HG03135 (cell line): ENCODE data around the gene NUDCD3.
"Not testable (repeated sequence)": the region's sequence is repeated elsewhere in the genome, so short reads cannot be mapped to it uniquely, and the experiment has no call there.

ENCODE experiments used
- ATAC-seq: cut with Tn5 transposase; IDR thresholded peaks from one replicate; pipeline ENCODE4 v1.9.1; 2021; ENCODE audit warnings: mild to moderate bottlenecking, moderate library complexity; ENCODE audit not compliant: unreplicated experiment

The NUDCD3 gene

GRCh38 chr7:44449584-44449928, 40.9 kb downstream of the NUDCD3 start:
- no peak for ATAC-seq

- ATAC-seq = no peak
Observed at GRCh38 chr7:44448922-44449583, 41.4 kb downstream of the NUDCD3 start.

- ATAC-seq = no peak
Observed at GRCh38 chr7:44447874-44448425, 42.5 kb downstream of the NUDCD3 start.

GRCh38 chr7:44445986-44446671, 44.3 kb downstream of the NUDCD3 start:
- ATAC-seq = no peak

- no peak for ATAC-seq
Observed at GRCh38 chr7:44441079-44441478, 49.4 kb downstream of the NUDCD3 start.

GRCh38 chr7:44440577-44441078, 49.8 kb downstream of the NUDCD3 start:
- no peak for ATAC-seq

- ATAC-seq = no peak
Observed at GRCh38 chr7:44439926-44440325, 50.5 kb downstream of the NUDCD3 start.

- no peak for ATAC-seq
Observed at GRCh38 chr7:44438816-44439215, 51.6 kb downstream of the NUDCD3 start.

- no peak for ATAC-seq
Observed at GRCh38 chr7:44434201-44434600, 56.3 kb downstream of the NUDCD3 start.

GRCh38 chr7:44433255-44434022, 57.0 kb downstream of the NUDCD3 start:
- ATAC-seq = no peak

- ATAC-seq = no peak
Observed at GRCh38 chr7:44432381-44432977, 58.0 kb downstream of the NUDCD3 start.

GRCh38 chr7:44431091-44431608, 59.3 kb downstream of the NUDCD3 start:
- ATAC-seq = no peak

GRCh38 chr7:44430054-44430453, 60.4 kb downstream of the NUDCD3 start:
- no peak for ATAC-seq

- ATAC-seq = not testable (repeated sequence)
Observed at GRCh38 chr7:44424762-44425161, 65.7 kb downstream of the NUDCD3 start.

- ATAC-seq = no peak
Observed at GRCh38 chr7:44416941-44417340, 73.5 kb downstream of the NUDCD3 start.

- no peak for ATAC-seq
Observed at GRCh38 chr7:44415510-44415909, 74.9 kb downstream of the NUDCD3 start.

- no peak for ATAC-seq
Observed at GRCh38 chr7:44415047-44415446, 75.4 kb downstream of the NUDCD3 start.

GRCh38 chr7:44411306-44411705, 79.2 kb downstream of the NUDCD3 start:
- ATAC-seq = no peak

GRCh38 chr7:44408596-44408995, 81.9 kb downstream of the NUDCD3 start:
- no peak for ATAC-seq

- ATAC-seq = no peak
Observed at GRCh38 chr7:44403775-44404174, 86.7 kb downstream of the NUDCD3 start.
